ENCODE measurements around the gene AIMP1. TPM values are rescaled to one million over a fixed set of nuclear protein-coding genes. Genes with fewer than 3 reads are reported as not detected.

Gene AIMP1
- total RNA-seq, 1 donor from 2014 or later, result 25.0 TPM

DNA sequence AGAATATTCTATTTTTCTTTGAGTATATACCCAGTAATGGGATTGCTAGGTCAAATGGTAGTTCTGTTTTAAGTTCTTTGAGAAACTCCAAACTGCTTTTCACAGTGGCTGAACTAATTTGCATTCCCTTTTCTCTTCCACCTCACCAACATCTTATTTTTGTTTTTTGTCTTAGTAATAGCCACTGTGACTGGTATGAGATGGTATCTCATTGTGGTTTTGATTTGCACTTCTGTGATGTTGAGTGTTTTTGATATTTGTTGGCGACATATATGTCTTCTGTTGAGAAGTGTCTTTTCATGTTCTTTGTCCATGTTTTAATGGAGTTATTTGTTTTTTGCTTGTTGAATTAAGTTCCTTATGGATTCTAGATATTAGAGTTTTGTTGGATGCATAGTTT, 24.4 kb downstream of the AIMP1 start:
- DNase-seq (ENCODE audit: low read depth), result no peak
- TF ChIP-seq, protein P1, sequence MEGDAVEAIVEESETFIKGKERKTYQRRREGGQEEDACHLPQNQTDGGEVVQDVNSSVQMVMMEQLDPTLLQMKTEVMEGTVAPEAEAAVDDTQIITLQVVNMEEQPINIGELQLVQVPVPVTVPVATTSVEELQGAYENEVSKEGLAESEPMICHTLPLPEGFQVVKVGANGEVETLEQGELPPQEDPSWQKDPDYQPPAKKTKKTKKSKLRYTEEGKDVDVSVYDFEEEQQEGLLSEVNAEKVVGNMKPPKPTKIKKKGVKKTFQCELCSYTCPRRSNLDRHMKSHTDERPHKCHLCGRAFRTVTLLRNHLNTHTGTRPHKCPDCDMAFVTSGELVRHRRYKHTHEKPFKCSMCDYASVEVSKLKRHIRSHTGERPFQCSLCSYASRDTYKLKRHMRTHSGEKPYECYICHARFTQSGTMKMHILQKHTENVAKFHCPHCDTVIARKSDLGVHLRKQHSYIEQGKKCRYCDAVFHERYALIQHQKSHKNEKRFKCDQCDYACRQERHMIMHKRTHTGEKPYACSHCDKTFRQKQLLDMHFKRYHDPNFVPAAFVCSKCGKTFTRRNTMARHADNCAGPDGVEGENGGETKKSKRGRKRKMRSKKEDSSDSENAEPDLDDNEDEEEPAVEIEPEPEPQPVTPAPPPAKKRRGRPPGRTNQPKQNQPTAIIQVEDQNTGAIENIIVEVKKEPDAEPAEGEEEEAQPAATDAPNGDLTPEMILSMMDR (conservative IDR thresholded peaks at IDR 0.05; ENCODE audit: low read depth, low read length), result no peak
- H3K4me3 ChIP-seq (ENCODE audit: low read depth, low read length), result no peak overlapping the region

DNA sequence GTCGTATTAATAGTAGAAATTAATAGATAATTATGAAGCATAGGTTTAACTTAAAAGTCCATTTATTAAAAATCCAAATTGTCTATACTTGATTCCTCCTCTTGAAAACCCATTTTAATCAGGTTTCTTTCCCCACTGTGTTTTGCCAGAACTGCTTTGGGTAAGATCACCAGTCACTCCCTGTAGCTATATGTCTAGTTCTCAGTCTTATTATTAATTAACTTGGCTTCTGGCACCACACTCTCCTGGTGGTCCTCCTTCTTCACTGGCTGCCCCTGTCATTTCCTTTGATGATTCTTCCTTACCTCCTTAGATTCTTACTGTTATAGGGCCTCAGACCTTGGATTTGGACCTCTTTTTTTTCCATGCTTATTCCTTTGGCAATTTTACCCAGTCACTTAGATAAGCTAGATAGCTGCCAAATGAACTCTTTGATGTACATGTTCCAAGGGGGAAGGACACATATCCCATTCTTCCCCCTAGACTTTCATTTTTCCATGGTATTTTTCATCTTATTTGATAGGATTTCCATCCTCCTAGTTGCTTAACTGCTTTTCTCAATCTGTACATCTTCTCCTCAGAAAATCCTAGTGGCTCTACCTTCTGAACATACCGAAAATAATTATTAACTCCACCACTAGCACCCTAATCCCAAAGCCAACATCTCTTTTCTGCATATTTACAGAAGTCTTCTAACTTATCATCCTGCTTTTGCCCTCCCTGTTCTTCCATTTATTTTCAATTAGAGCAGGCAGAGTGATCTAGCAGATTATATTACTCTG, 27.7 kb downstream of the AIMP1 start:
- no peak for DNase-seq (ENCODE audit: low read depth)
- TF ChIP-seq, protein P1 (conservative IDR thresholded peaks at IDR 0.05; ENCODE audit: low read depth, low read length), result no peak
- H3K4me3 ChIP-seq (ENCODE audit: low read depth, low read length), result no peak overlapping the region

DNA sequence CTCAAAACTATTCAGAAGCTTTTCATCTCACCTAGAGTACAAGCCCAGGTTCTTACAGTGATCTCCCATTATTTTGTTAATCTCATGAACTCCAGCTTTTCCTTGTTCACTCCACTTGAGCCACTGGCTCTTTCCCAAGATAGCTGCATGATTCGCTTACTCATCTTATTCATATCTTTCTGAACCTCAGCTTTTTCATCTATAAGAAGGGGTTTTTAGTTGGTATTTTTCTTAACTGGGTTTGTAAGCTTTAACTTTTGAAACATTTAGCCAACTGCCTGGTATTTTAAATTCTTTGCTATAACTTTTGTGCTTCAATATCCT, 28.3 kb downstream of the AIMP1 start:
- no peak for DNase-seq (ENCODE audit: low read depth)
- no peak overlapping the region for H3K4me3 ChIP-seq (ENCODE audit: low read depth, low read length)
- TF ChIP-seq, protein P1 (conservative IDR thresholded peaks at IDR 0.05; ENCODE audit: low read depth, low read length), result no peak

DNA sequence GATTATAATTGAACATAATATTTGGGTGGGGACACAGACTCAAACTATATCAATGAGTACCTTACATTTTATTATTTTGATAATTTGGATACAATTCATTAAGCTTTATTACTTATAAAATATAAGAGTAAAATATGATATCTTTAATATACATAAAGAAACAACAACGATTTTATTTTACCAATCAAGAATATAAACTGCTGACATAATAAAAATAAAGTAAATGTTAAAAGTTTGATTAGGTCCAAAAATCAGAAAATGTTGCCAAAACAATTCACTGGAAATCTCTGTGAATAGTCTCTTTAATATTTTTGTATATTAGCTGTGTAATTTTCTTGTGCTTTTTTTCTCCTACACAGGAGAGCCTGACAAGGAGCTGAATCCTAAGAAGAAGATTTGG, 30.8 kb downstream of the AIMP1 start:
- no peak for DNase-seq (ENCODE audit: low read depth)
- H3K4me3 ChIP-seq (ENCODE audit: low read depth, low read length), result no peak overlapping the region
- TF ChIP-seq, protein P1 (conservative IDR thresholded peaks at IDR 0.05; ENCODE audit: low read depth, low read length), result no peak

DNA sequence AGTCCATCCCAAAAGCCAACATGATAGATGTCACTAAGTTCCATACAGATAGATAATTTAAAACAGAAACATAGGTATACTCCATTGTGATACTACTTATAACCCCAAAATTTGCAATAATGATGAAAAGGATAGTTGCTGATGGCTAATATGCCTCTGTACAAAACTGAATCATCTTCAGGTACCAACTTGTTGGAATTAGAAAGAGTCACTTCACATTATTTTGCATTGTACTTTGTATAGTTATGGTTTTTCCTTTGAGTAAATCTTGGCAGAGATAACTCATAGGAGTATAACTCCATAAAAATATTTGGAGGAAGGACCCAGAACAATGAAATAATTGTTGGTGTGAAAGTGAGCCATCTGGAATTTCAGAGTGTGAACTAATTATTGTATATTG, 34.7 kb downstream of the AIMP1 start:
- no peak overlapping the region for H3K4me3 ChIP-seq (ENCODE audit: low read depth, low read length)
- TF ChIP-seq, protein P1 (conservative IDR thresholded peaks at IDR 0.05; ENCODE audit: low read depth, low read length), result no peak
- DNase-seq (ENCODE audit: low read depth), result no peak

DNA sequence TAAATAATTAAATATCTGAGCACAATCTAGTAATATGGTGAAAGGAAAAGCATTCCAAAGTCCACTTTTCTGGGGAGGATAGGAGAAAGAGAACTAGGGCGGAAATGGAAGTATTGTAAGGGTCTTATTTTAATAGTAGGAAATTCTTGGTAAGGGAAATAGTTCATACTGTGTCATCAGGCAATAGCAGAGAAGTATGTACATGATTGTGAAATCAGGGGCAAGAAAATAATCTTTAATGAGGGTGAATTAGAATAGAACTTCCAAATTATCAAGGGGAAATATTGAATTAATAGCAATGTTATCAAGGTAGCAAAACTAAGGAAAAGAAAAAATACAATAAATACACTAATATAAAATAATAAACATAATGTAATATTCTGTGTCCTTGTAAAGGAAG, 37.4 kb downstream of the AIMP1 start:
- TF ChIP-seq, protein P1 (conservative IDR thresholded peaks at IDR 0.05; ENCODE audit: low read depth, low read length), result no peak
- no peak for DNase-seq (ENCODE audit: low read depth)
- no peak overlapping the region for H3K4me3 ChIP-seq (ENCODE audit: low read depth, low read length)

DNA sequence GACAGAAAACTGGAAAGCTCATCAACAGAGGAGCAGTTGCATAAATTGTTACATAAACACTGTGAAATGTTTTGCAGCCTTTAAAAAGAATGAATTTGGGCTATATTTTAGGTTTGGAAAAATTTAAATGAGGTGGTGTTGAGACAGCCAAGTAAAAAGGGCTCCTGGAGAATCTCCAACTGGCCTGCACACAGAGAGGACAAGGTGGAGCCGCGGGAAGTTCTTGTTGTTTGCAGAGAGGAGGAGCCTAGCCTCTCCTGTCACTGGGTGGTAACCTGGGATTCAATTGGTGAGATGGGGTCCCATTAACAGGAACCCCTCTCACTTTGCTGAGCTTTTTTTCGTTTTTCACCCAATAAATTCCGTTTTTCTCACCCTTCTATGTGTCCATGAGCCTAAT, 38.8 kb downstream of the AIMP1 start:
- H3K4me3 ChIP-seq (ENCODE audit: low read depth, low read length), result no peak overlapping the region
- TF ChIP-seq, protein P1 (conservative IDR thresholded peaks at IDR 0.05; ENCODE audit: low read depth, low read length), result no peak
- no peak for DNase-seq (ENCODE audit: low read depth)
